Measurements from ENCODE around the gene PAM.

PAM gene

DNA sequence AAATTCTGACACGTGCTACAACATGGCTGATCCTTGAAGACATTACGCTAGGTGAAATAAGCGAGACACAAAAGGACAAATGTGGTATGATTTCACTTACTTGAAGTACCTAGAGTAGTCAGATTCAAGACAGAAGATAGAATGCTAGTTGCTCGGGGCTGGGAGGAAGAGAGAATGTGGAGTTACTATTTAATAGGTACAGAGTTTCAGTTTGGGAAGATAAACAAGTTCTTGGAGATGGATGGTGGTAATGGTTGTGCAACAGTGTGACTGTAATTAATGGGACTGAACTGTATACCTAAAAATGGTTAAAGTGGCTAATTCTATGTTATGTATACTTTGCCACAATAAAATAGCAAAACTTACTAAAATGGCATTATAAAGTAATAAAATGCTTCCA is 34.4 kb downstream of the PAM start:
- no peak overlapping the region for H3K4me3 ChIP-seq (replicated peaks; ENCODE audit: low read depth, low read length)
- DNase-seq (ENCODE audit: low read depth), result no peak

DNA sequence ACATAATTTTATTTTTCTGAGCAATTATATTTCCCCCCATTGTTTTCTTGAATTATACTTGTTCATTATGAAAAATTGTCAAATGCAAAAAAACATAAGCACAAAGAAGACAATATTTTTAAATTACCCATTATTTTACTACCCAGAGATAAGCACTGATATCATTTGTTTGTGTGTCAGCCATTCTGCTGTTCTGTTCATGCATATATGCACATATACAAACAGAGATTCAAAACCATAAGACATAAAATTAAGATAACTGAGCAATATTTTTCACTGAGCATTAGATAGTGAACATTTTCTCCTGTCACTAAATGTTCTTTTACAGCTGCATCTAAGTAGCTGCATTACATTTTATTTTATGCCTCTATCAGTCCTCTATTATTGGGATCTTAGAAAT is 35.6 kb downstream of the PAM start:
- TF ChIP-seq, protein P1, sequence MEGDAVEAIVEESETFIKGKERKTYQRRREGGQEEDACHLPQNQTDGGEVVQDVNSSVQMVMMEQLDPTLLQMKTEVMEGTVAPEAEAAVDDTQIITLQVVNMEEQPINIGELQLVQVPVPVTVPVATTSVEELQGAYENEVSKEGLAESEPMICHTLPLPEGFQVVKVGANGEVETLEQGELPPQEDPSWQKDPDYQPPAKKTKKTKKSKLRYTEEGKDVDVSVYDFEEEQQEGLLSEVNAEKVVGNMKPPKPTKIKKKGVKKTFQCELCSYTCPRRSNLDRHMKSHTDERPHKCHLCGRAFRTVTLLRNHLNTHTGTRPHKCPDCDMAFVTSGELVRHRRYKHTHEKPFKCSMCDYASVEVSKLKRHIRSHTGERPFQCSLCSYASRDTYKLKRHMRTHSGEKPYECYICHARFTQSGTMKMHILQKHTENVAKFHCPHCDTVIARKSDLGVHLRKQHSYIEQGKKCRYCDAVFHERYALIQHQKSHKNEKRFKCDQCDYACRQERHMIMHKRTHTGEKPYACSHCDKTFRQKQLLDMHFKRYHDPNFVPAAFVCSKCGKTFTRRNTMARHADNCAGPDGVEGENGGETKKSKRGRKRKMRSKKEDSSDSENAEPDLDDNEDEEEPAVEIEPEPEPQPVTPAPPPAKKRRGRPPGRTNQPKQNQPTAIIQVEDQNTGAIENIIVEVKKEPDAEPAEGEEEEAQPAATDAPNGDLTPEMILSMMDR (IDR thresholded peaks at IDR 0.05; ENCODE audit: low read length, missing control alignments), result no peak
- no peak overlapping the region for H3K4me3 ChIP-seq (replicated peaks; ENCODE audit: low read depth, low read length)
- DNase-seq (ENCODE audit: low read depth), result no peak

More for the DNA sequence above, 34.4 kb downstream of the PAM start:
- TF ChIP-seq, protein P1 (IDR thresholded peaks at IDR 0.05; ENCODE audit: low read length, missing control alignments), result no peak

DNA sequence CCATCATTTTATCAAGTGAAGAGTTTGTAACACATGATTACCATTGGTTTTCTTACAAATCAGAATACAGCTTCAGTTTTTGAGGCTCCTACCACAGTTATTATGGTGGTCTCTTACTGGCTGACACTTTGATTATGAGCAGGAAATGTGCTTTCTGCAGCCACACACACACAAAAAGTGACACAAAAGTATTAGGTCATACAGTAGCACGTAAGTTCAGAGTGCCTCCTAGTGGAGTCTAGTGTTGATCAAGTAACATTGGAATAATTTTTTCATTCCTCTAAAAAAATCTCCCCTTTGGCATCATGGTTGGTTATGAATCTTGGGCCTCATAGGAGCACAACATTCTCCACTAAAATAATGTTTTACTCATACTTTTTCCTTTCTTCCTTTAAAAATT is 37.6 kb downstream of the PAM start:
- H3K4me3 ChIP-seq (replicated peaks; ENCODE audit: low read depth, low read length), result no peak overlapping the region
- DNase-seq (ENCODE audit: low read depth), result peak; percentile 38
- TF ChIP-seq, protein P1 (IDR thresholded peaks at IDR 0.05; ENCODE audit: low read length, missing control alignments), result peak; percentile 35

DNA sequence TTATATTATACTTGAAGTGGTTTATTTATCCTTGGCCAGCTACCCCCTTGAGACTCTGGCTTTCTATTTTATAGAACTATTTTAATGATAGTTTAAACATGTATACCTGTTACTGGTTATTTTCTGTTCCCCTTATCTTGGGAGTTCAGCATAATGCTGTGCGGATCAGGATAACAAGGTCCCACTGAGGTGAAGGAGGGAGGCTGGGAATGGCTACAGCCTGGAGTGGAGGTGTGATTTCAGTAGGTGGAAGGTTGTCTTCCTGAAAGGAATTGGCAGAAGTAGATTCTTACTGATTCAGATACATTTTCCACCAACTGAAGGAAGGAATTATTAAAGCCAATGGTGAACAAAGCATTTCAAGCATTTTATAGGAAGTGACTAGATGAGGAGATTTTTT is 38.9 kb downstream of the PAM start:
- TF ChIP-seq, protein P1 (IDR thresholded peaks at IDR 0.05; ENCODE audit: low read length, missing control alignments), result no peak
- DNase-seq (ENCODE audit: low read depth), result no peak
- H3K4me3 ChIP-seq (replicated peaks; ENCODE audit: low read depth, low read length), result no peak overlapping the region

DNA sequence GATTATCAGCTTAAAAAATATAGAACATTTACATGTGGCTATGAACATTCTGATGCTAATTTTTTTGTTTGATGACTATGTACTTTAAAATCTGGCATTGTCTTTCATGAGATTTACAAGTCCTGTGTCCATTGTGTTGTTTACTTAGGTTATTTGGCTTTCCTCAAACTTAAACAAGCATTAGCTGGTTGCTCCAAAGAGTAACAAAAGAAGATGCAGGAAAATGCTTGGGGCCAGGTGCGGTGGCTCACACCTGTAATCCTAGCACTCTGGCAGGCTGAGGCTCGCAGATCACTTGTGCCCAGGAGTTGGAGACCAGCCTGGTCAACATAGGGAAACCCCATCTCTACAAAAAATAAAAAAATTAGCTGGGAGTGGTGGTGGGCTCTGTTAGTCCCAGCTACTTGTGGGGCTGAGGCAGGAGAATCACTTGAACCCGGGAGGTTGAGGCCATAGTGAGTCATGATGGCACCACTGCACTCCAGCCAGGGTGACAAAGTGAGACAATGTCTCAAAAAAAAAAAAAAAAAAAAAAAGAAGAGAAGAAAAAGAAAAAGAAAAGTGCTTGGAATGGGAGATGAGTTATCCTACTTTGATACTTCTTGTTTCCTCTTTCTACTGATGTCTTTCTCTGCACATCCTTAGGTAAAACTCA is 39.7 kb downstream of the PAM start:
- no peak overlapping the region for H3K4me3 ChIP-seq (replicated peaks; ENCODE audit: low read depth, low read length)
- DNase-seq (ENCODE audit: low read depth), result no peak
- TF ChIP-seq, protein P1 (IDR thresholded peaks at IDR 0.05; ENCODE audit: low read length, missing control alignments), result no peak

DNA sequence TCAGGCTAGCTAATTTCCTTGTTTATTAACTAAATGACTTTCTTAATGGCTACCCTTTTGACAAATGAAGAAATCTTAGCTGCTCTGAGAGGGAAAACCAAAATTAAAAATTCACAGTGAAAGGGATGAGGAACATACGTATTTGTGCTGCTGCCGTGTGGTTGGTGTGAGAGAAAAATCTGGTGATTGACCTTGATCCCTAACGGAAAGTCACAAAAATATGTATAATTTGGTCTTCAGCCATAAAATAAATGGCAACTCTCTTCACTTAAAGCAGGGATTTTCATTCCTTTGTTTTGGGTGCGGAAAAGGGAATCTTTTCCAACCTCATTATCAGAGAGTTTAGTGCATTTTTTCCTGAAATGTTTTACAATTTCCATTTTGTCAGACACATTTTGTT is 40.4 kb downstream of the PAM start:
- H3K4me3 ChIP-seq (replicated peaks; ENCODE audit: low read depth, low read length), result no peak overlapping the region
- no peak for DNase-seq (ENCODE audit: low read depth)
- TF ChIP-seq, protein P1 (IDR thresholded peaks at IDR 0.05; ENCODE audit: low read length, missing control alignments), result no peak

DNA sequence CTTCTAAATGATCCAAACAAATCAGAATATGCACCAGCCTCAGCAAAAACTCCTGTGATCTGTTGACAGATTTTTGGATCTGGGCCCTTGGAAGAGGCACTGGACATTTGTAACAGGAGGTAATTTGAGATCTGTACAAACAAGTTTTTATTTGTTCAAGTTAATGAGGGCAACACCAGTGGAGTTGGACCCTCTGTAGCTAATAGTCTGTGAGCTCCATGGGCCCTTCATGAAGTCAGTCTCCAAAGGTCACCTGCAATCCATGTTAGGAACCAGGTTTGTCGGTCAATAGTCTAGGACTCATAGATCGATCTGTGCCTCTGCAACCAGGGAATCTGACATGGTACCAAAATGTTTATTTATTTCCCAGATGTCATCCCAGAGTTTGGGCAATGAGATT is 40.9 kb downstream of the PAM start:
- DNase-seq (ENCODE audit: low read depth), result no peak
- H3K4me3 ChIP-seq (replicated peaks; ENCODE audit: low read depth, low read length), result no peak overlapping the region
- TF ChIP-seq, protein P1 (IDR thresholded peaks at IDR 0.05; ENCODE audit: low read length, missing control alignments), result no peak

All from fibroblast of pulmonary artery (primary cell).